ENCODE data around the gene HSBP1L1.

DNA sequence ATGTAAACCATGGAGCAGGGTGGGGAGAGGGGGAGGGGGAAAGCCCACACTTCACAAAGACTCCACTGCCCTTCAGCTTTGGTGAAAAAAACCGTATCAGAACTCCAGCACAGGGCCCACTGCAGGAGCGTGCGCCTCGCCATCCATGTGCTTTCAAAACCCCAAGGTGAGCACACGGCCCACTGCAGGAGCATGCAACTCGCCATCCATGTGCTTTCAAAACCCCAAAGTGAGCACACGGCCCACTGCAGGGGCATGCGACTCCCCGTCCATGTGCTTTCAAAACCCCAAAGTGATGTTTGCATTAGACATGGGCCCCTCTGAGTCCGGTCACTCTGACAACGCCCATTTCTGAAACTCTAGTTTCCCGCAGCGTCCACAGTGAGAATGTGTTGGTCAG is 16.1 kb downstream of the HSBP1L1 start:
- TF ChIP-seq CTCF (IDR thresholded peaks at IDR 0.05; ENCODE audit: low read depth, low read length, missing input control) (no peak), SP1 (IDR thresholded peaks at IDR 0.05) (no peak), FOXA2 (IDR thresholded peaks at IDR 0.05) (no peak), EGR1 (IDR thresholded peaks at IDR 0.05; ENCODE audit: low read depth in 2 of 2) (no peak), RAD21 (IDR thresholded peaks at IDR 0.05) (no peak), JUND (IDR thresholded peaks at IDR 0.05) (no peak)
- TF ChIP-seq, protein P1, sequence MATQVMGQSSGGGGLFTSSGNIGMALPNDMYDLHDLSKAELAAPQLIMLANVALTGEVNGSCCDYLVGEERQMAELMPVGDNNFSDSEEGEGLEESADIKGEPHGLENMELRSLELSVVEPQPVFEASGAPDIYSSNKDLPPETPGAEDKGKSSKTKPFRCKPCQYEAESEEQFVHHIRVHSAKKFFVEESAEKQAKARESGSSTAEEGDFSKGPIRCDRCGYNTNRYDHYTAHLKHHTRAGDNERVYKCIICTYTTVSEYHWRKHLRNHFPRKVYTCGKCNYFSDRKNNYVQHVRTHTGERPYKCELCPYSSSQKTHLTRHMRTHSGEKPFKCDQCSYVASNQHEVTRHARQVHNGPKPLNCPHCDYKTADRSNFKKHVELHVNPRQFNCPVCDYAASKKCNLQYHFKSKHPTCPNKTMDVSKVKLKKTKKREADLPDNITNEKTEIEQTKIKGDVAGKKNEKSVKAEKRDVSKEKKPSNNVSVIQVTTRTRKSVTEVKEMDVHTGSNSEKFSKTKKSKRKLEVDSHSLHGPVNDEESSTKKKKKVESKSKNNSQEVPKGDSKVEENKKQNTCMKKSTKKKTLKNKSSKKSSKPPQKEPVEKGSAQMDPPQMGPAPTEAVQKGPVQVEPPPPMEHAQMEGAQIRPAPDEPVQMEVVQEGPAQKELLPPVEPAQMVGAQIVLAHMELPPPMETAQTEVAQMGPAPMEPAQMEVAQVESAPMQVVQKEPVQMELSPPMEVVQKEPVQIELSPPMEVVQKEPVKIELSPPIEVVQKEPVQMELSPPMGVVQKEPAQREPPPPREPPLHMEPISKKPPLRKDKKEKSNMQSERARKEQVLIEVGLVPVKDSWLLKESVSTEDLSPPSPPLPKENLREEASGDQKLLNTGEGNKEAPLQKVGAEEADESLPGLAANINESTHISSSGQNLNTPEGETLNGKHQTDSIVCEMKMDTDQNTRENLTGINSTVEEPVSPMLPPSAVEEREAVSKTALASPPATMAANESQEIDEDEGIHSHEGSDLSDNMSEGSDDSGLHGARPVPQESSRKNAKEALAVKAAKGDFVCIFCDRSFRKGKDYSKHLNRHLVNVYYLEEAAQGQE (IDR thresholded peaks at IDR 0.05) = no peak
